Spleen (tissue), 11 donors: Measurements from ENCODE around the gene STEAP1B. TPM values are rescaled to one million over a fixed set of nuclear protein-coding genes. Genes with fewer than 3 reads are reported as not detected.

Experiments
- DNase-seq: peaks from one replicate; pipeline ENCODE4 v3.0.0-alpha.2; 2020
- H3K27ac ChIP-seq, 8 donors: fragments of 200-600 bp; sonication (generic) in 7 of 8; 1 replicate in 4 of 8; 2 replicates in 4 of 8; pipeline versions ENCODE4 v1.5.0 to v1.8.0; 2016 to 2021; ENCODE audit warnings: inconsistent platforms in 4 of 8, mild to moderate bottlenecking in 4 of 8, moderate library complexity in 1 of 8
- H3K27me3 ChIP-seq, 7 donors: fragments of 200-600 bp; sonication (generic) in 6 of 7; replicated peaks in 1 of 7; 1 replicate in 4 of 7; 2 replicates in 3 of 7; pipeline versions ENCODE4 v1.5.0 to v1.8.0; 2016 to 2021; ENCODE audit warnings: inconsistent platforms in 3 of 7, mild to moderate bottlenecking in 1 of 7
- H3K36me3 ChIP-seq, 6 donors: fragments of 200-600 bp; sonication (generic) in 5 of 6; 1 replicate in 4 of 6; 2 replicates in 2 of 6; pipeline versions ENCODE4 v1.5.0 to v1.8.0; 2016 to 2021; ENCODE audit warnings: inconsistent platforms in 2 of 6
- H3K4me1 ChIP-seq, 6 donors: fragments of 200-600 bp; sonication (generic) in 5 of 6; 1 replicate in 3 of 6; 2 replicates in 3 of 6; pipeline versions ENCODE4 v1.5.0 to v1.8.0; 2016 to 2021; ENCODE audit warnings: inconsistent platforms in 3 of 6
- H3K4me3 ChIP-seq, 8 donors: fragments of 200-600 bp; sonication (generic) in 7 of 8; 1 replicate in 4 of 8; 2 replicates in 4 of 8; pipeline versions ENCODE4 v1.5.0 to v1.8.0; 2016 to 2021; ENCODE audit warnings: inconsistent platforms in 4 of 8, mild to moderate bottlenecking in 4 of 8, moderate library complexity in 2 of 8
- H3K9me3 ChIP-seq, 8 donors: fragments of 200-600 bp; sonication (generic) in 7 of 8; 1 replicate in 4 of 8; 2 replicates in 4 of 8; pipeline versions ENCODE4 v1.5.0 to v1.8.0; 2016 to 2021; ENCODE audit warnings: inconsistent platforms in 4 of 8
- POLR2A ChIP-seq, 3 donors: fragments of 450-650 bp; IDR thresholded peaks; one replicate each; pipeline ENCODE4 v1.5.1; 2017; ENCODE audit warnings: antibody characterized with exemption in 3 of 3, mild to moderate bottlenecking in 1 of 3
- POLR2AphosphoS5 ChIP-seq, 3 donors: sonication (generic); formaldehyde crosslinking; IDR thresholded peaks; one replicate each; pipeline ENCODE4 v1.5.1; 2017; ENCODE audit warnings: antibody characterized with exemption in 3 of 3
- WGBS, 5 donors: extraction: QIAGEN DNeasy Blood & Tissue Kit in 3 of 5; methylation state at CpG; one replicate each; pipeline versions ENCODE4 v1.1.5 to v1.1.7; 2013 to 2018; 5-methylcytosine and 5-hydroxymethylcytosine counted together
- intact Hi-C: fragments of 100-400 bp; cut with DNase I; formaldehyde crosslinking; loops from one replicate; pipeline ENCODE4 v1.15.0; 2023; ENCODE audit warnings: low total_unique reads
- polyA plus RNA-seq, 3 donors: library from polyadenylated mRNA; stranded (reverse); fragments of 200-250 nt; gene quantifications; one replicate each; pipeline ENCODE4 v1.2.1, GENCODE V29; 2013
- total RNA-seq, 7 donors: library from RNA; depleted of rRNA in 3 of 7; stranded (reverse); fragments of >200 nt in 3 of 7; fragmentation: NEBNext Ultra II Directional in 4 of 7; extraction: Animal tissue kit (Norgen Biotek cat#: 25700) in 4 of 7; gene quantifications; one replicate each; pipeline versions ENCODE4 v1.1.0 to v1.2.1, GENCODE V29; 2016 to 2021
- TF ChIP-seq, protein P1 (sequence below), 11 experiments: fragments of 200-600 bp in 7 of 11; fragments of 450-650 bp in 4 of 11; sonication (generic) in 4 of 11; IDR thresholded peaks in 8 of 11; conservative IDR thresholded peaks in 3 of 11; 1 replicate in 7 of 11; 2 replicates in 4 of 11; pipeline versions ENCODE4 v1.4.0 to v1.8.0; 2016 to 2021; ENCODE audit warnings: antibody characterized with exemption in 11 of 11, inconsistent platforms in 4 of 11, mild to moderate bottlenecking in 1 of 11
- donor health status: healthy with polysubstance abuse.
- donor health status: DM: no; HTN: no; CAD: no; lungs with moderate emphysema.
- donor health status: DM: no; HTN: no; CAD: no.
- donor health status: Bipolar disorder and iron deficiency.
- donor health status: healthy.
- donor health status: DM: no; HTN: no; CAD: no.
- donor health status: DM: yes; HTN: yes; CAD: no.

STEAP1B gene
- total and polyA plus RNA-seq, 10 donors = 5.9 to 22.5 (median 12.9) TPM

DNA sequence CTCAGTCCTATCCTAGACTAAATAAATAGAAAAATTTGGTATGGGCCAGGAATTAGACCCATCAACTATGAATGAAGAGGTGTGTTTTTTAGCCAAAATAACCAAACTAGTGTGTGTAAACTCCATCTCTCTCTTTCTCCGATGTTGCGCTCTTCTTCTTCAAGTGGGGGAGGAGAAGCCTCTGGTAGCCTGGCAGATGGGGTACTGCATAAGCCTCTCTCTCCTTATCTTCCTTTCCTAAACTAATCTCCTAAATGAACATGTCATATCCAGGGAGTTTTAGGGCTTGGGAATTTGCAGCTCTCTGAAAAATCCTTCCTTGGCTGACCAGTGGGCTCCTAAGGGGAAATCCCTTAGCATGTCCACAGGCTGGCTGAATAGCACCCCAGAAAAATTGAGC lies 86.8 kb downstream of the STEAP1B start:
- no peak for TF ChIP-seq POLR2AphosphoS5 (IDR thresholded peaks at IDR 0.05)
- TF ChIP-seq POLR2A (IDR thresholded peaks at IDR 0.05) = no peak
- TF ChIP-seq, protein P1, sequence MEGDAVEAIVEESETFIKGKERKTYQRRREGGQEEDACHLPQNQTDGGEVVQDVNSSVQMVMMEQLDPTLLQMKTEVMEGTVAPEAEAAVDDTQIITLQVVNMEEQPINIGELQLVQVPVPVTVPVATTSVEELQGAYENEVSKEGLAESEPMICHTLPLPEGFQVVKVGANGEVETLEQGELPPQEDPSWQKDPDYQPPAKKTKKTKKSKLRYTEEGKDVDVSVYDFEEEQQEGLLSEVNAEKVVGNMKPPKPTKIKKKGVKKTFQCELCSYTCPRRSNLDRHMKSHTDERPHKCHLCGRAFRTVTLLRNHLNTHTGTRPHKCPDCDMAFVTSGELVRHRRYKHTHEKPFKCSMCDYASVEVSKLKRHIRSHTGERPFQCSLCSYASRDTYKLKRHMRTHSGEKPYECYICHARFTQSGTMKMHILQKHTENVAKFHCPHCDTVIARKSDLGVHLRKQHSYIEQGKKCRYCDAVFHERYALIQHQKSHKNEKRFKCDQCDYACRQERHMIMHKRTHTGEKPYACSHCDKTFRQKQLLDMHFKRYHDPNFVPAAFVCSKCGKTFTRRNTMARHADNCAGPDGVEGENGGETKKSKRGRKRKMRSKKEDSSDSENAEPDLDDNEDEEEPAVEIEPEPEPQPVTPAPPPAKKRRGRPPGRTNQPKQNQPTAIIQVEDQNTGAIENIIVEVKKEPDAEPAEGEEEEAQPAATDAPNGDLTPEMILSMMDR (IDR thresholded peaks at IDR 0.05 in 8 of 11, conservative IDR thresholded peaks at IDR 0.05 in 3 of 11) = no peak
- no peak overlapping the region for H3K4me3 ChIP-seq
- intact Hi-C loops = no loop called here
- DNase-seq = no peak
- no peaks in the 10 kb centered on the region for H3K27me3 ChIP-seq
- no peaks in the 10 kb centered on the region for H3K36me3 ChIP-seq
- no peaks in the 10 kb centered on the region for H3K9me3 ChIP-seq
- H3K27ac ChIP-seq = no peak overlapping the region
- 93 to 100% (median 99%) methylated on average over 2 of the region's 2 CpGs for WGBS, 5 donors
- H3K4me1 ChIP-seq = no peaks in the 10 kb centered on the region

DNA sequence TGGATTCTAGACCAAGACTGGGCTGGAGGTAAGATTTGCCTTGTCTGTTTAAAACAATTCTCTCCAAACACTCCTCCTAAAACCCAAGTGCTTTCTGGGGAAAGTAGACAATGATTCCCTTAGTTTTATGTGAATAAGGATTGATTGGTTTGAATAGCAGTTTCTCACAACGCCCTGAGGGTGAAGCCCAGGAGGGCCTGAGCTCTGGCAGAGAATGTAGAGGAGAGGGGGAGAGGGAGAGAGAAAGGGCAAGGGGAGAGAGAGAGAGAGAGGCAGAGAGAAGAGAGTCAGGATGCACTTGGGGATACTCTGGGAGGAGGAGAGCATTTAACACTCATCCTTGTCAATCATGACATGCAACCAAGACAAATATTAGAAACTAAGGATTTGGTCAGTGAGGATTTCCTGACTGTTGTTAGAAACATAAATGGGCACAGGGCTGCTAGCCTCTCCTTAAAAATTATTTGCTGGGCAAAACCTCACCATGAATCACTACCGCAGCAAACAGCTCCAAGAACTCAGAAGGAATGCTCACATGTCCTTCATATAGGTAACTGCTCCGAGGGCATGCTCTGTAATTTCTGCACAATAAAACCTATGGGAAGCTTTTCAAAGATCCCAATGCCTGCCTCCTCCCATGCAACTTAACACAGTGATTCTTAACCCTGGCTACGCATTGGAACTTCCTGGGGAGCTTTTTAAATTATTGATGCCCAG lies 87.9 kb downstream of the STEAP1B start:
- no peak overlapping the region for H3K27ac ChIP-seq

DNA sequence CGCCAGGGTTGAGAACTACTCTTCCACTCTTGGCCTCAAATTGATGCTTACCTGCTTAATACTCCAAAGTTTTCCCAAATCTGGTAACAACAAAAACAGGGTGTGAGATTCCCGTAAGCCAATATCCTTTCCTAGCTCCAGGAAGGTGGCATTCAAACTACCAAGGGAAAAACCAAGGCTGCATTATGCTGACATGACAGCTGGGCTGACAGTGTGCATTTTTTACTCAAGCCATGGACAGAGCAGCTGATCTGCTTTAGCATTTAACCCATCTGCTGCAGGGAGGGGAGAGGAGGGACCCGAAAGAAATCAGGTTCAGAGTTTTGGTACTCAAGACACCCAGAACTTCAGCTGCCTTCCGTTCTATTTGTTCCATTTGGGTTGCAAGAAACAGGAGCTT lies 93.3 kb downstream of the STEAP1B start:
- Histone ChIP-seq H3K27me3 (no peaks in the 10 kb centered on the region), H3K9me3 (no peaks in the 10 kb centered on the region), H3K4me3 (no peak overlapping the region), H3K36me3 (no peaks in the 10 kb centered on the region), H3K4me1 (peaks cover 0 to 15% (median 0%) of the 10 kb centered on the region in 6 donors), H3K27ac (no peak overlapping the region)
- intact Hi-C loops = no loop called here
- DNase-seq = no peak
- 90 to 97% (median 95%) methylated on average over 4 of the region's 4 CpGs for WGBS, 5 donors
- TF ChIP-seq, protein P1 (IDR thresholded peaks at IDR 0.05 in 8 of 11, conservative IDR thresholded peaks at IDR 0.05 in 3 of 11) = no peak
- TF ChIP-seq POLR2AphosphoS5 (IDR thresholded peaks at IDR 0.05) (no peak), POLR2A (IDR thresholded peaks at IDR 0.05) (no peak)

More for the DNA sequence above, 87.9 kb downstream of the STEAP1B start:
- no peak overlapping the region for H3K4me3 ChIP-seq
- WGBS, 5 donors = 83 to 88% (median 86%) methylated on average over 4 of the region's 4 CpGs
- TF ChIP-seq, protein P1 (IDR thresholded peaks at IDR 0.05 in 8 of 11, conservative IDR thresholded peaks at IDR 0.05 in 3 of 11) = no peak
- no peak for TF ChIP-seq POLR2AphosphoS5 (IDR thresholded peaks at IDR 0.05)
- intact Hi-C loops = no loop called here
- no peaks in the 10 kb centered on the region for H3K27me3 ChIP-seq
- H3K4me1 ChIP-seq = no peaks in the 10 kb centered on the region
- H3K36me3 ChIP-seq = no peaks in the 10 kb centered on the region
- no peaks in the 10 kb centered on the region for H3K9me3 ChIP-seq
- no peak for DNase-seq

DNA sequence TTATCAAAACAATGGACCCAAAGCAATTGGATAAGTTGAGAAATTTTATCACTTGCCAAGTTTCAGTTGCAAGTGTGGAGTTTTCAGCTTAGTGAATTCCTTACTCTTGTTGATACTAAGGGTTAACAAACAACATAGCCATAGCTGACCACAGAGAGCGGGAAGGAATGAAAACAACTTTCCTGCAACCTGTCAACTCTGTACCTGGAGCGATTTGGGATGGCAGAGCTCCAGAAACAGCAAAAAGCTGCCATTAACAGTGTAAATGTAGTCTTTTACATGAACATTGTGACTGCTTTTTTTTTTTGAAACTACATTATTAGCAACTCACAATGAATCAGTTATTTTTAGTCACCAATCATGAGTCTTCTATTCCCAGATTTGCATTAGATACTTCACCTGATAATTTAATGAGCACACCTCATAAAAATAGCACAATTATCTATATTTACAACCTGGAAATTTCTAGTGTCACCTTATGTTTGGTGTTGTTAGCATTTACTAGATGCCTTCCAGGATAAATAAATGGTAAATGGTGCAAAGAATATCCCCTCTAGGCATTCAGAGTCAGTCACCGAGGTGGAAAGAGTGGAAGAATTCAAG lies 95.5 kb downstream of the STEAP1B start:
- Histone ChIP-seq H3K9me3 (no peaks in the 10 kb centered on the region), H3K4me3 (no peak overlapping the region), H3K36me3 (no peaks in the 10 kb centered on the region), H3K4me1 (peaks cover 0 to 15% (median 0%) of the 10 kb centered on the region in 6 donors), H3K27ac (no peak overlapping the region), H3K27me3 (no peaks in the 10 kb centered on the region)
- intact Hi-C loops = no loop called here
- WGBS, 5 donors = 83 to 97% (median 89%) methylated on average over 3 of the region's 3 CpGs
- no peak for TF ChIP-seq POLR2A (IDR thresholded peaks at IDR 0.05)
- TF ChIP-seq, protein P1 (IDR thresholded peaks at IDR 0.05 in 8 of 11, conservative IDR thresholded peaks at IDR 0.05 in 3 of 11) = no peak
- TF ChIP-seq POLR2AphosphoS5 (IDR thresholded peaks at IDR 0.05) = no peak
- no peak for DNase-seq
